HEK293 (cell line): ENCODE results near the gene LYSMD2.

Source experiments
- CTCF ChIA-PET: fragments of 350-600 bp; formaldehyde crosslinking; extraction: SDS; loops from one replicate; lab custom pipeline; 2021; ENCODE audit warnings: antibody characterized with exemption; lab: Yijun Ruan, JAX
- POLR2A ChIA-PET: fragments of 300-600 bp; formaldehyde crosslinking; extraction: SDS; loops from one replicate; lab custom pipeline; 2020; ENCODE audit warnings: antibody characterized with exemption, inconsistent platforms; lab: Yijun Ruan, JAX
- H3K27ac ChIP-seq: fragments of 200-500 bp; sonication (Bioruptor generic); 2 replicates; pipeline ENCODE4 v1.5.1; 2014; ENCODE audit warnings: low read depth, low read length, control low read depth, inconsistent platforms; ENCODE audit errors: extremely low read depth
- H3K36me3 ChIP-seq, 2 experiments: fragments of 200-500 bp in 1 of 2; sonication (Bioruptor generic) in 1 of 2; 1 replicate in 1 of 2; 2 replicates in 1 of 2; pipeline ENCODE4 v1.5.1; 2014 to 2017; ENCODE audit warnings: inconsistent platforms in 2 of 2, low read length in 2 of 2; ENCODE audit not compliant: control insufficient read depth in 2 of 2, insufficient read depth in 1 of 2
- H3K4me1 ChIP-seq: fragments of 200-500 bp; sonication (Bioruptor generic); 2 replicates; pipeline ENCODE4 v1.5.1; 2014; ENCODE audit warnings: mild to moderate bottlenecking, low read length, inconsistent platforms; ENCODE audit not compliant: control insufficient read depth, insufficient read depth
- H3K4me3 ChIP-seq: 2 replicates; pipeline ENCODE4 v1.5.1; 2011; ENCODE audit warnings: low read depth, mild to moderate bottlenecking, control low read depth, low read length, moderate library complexity
- H3K9me3 ChIP-seq: fragments of 200-500 bp; sonication (Bioruptor generic); 2 replicates; pipeline ENCODE4 v1.5.1; 2014; ENCODE audit warnings: low read depth, low read length, inconsistent platforms; ENCODE audit not compliant: control insufficient read depth, insufficient read depth
- BCL6B ChIP-seq: fragments of 450-650 bp; formaldehyde crosslinking; IDR thresholded peaks from 2 replicates; pipeline ENCODE4 v1.5.1; 2017; ENCODE audit warnings: missing biosample characterization, missing genetic modification characterization
- CTCF ChIP-seq: fragments of 450-650 bp; formaldehyde crosslinking; IDR thresholded peaks from 2 replicates; pipeline ENCODE4 v1.5.1; 2016; ENCODE audit warnings: missing biosample characterization, missing genetic modification characterization
- HOXD13 ChIP-seq: sonication (generic); formaldehyde crosslinking; IDR thresholded peaks from 2 replicates; pipeline ENCODE4 v1.8.0; 2022; ENCODE audit warnings: missing genetic modification reagents, borderline replicate concordance
- KLF1 ChIP-seq: fragments of 450-650 bp; formaldehyde crosslinking; IDR thresholded peaks from 2 replicates; pipeline ENCODE4 v1.5.1; 2016; ENCODE audit warnings: missing biosample characterization, missing genetic modification characterization
- KLF8 ChIP-seq: fragments of 450-650 bp; formaldehyde crosslinking; IDR thresholded peaks from 2 replicates; pipeline ENCODE4 v1.5.1; 2016; ENCODE audit warnings: missing biosample characterization, missing genetic modification characterization
- MZF1 ChIP-seq: fragments of 450-650 bp; formaldehyde crosslinking; IDR thresholded peaks from 2 replicates; pipeline ENCODE4 v1.5.1; 2017; ENCODE audit warnings: missing biosample characterization, missing genetic modification characterization, borderline replicate concordance
- OSR2 ChIP-seq: fragments of 450-650 bp; formaldehyde crosslinking; IDR thresholded peaks from 2 replicates; pipeline ENCODE4 v1.5.1; 2016; ENCODE audit warnings: missing biosample characterization, missing genetic modification characterization
- SALL2 ChIP-seq: fragments of 450-650 bp; formaldehyde crosslinking; IDR thresholded peaks from 2 replicates; pipeline ENCODE4 v1.5.0; 2017; ENCODE audit warnings: missing biosample characterization, mild to moderate bottlenecking, missing genetic modification characterization, borderline replicate concordance
- SCRT2 ChIP-seq: fragments of 450-650 bp; formaldehyde crosslinking; IDR thresholded peaks from 2 replicates; pipeline ENCODE4 v1.5.1; 2016; ENCODE audit warnings: missing biosample characterization, missing genetic modification characterization
- SP2 ChIP-seq: fragments of 450-650 bp; formaldehyde crosslinking; IDR thresholded peaks from 2 replicates; pipeline ENCODE4 v1.5.1; 2016; ENCODE audit warnings: missing biosample characterization, missing genetic modification characterization
- SP7 ChIP-seq: fragments of 450-650 bp; formaldehyde crosslinking; IDR thresholded peaks from 2 replicates; pipeline ENCODE4 v1.5.1; 2016; ENCODE audit warnings: missing biosample characterization, missing genetic modification characterization
- ZBTB20 ChIP-seq: fragments of 450-650 bp; formaldehyde crosslinking; IDR thresholded peaks from 2 replicates; pipeline ENCODE4 v1.5.1; 2016; ENCODE audit warnings: missing biosample characterization, missing genetic modification characterization
- ZBTB48 ChIP-seq: fragments of 450-650 bp; formaldehyde crosslinking; IDR thresholded peaks from 2 replicates; pipeline ENCODE4 v1.5.1; 2016; ENCODE audit warnings: missing biosample characterization, missing genetic modification characterization
- ZFHX2 ChIP-seq: fragments of 450-650 bp; formaldehyde crosslinking; conservative IDR thresholded peaks from 2 replicates; pipeline ENCODE4 v1.5.1; 2016; ENCODE audit warnings: missing biosample characterization, missing genetic modification characterization
- ZFP69B ChIP-seq: fragments of 450-650 bp; formaldehyde crosslinking; IDR thresholded peaks from 2 replicates; pipeline ENCODE4 v1.5.1; 2016; ENCODE audit warnings: missing biosample characterization, missing genetic modification characterization
- ZIC2 ChIP-seq: fragments of 450-650 bp; formaldehyde crosslinking; IDR thresholded peaks from 2 replicates; pipeline ENCODE4 v1.5.1; 2016; ENCODE audit warnings: missing biosample characterization, missing genetic modification characterization
- ZNF2 ChIP-seq: fragments of 450-650 bp; formaldehyde crosslinking; IDR thresholded peaks from 2 replicates; pipeline ENCODE4 v1.5.1; 2016; ENCODE audit warnings: missing biosample characterization, missing genetic modification characterization
- ZNF266 ChIP-seq: fragments of 450-650 bp; formaldehyde crosslinking; IDR thresholded peaks from 2 replicates; pipeline ENCODE4 v1.5.1; 2016; ENCODE audit warnings: missing biosample characterization, missing genetic modification characterization, low read depth
- ZNF274 ChIP-seq, 2 experiments: fragments of 200-500 bp in 1 of 2; fragments of 450-650 bp in 1 of 2; sonication (Bioruptor generic) in 1 of 2; formaldehyde crosslinking in 1 of 2; IDR thresholded peaks; 2 replicates each; pipeline versions ENCODE4 v1.5.1 to v1.6.1; 2014 to 2016; ENCODE audit warnings: borderline replicate concordance in 1 of 2, inconsistent platforms in 1 of 2, low read length in 1 of 2, missing biosample characterization in 1 of 2, missing genetic modification characterization in 1 of 2
- ZNF391 ChIP-seq: fragments of 450-650 bp; formaldehyde crosslinking; IDR thresholded peaks from 2 replicates; pipeline ENCODE4 v1.5.1; 2016; ENCODE audit warnings: low read depth, missing biosample characterization, missing genetic modification characterization, borderline replicate concordance
- ZNF433 ChIP-seq: fragments of 450-650 bp; formaldehyde crosslinking; IDR thresholded peaks from 2 replicates; pipeline ENCODE4 v1.5.1; 2016; ENCODE audit warnings: missing biosample characterization, missing genetic modification characterization, low read depth
- ZNF473 ChIP-seq: fragments of 450-650 bp; formaldehyde crosslinking; IDR thresholded peaks from 2 replicates; pipeline ENCODE4 v1.5.1; 2017; ENCODE audit warnings: missing biosample characterization, missing genetic modification characterization
- ZNF529 ChIP-seq: fragments of 450-650 bp; formaldehyde crosslinking; IDR thresholded peaks from 2 replicates; pipeline ENCODE4 v1.5.1; 2017; ENCODE audit warnings: missing genetic modification characterization, missing biosample characterization; ENCODE audit not compliant: insufficient replicate concordance
- ZNF549 ChIP-seq: fragments of 450-650 bp; IDR thresholded peaks from 2 replicates; pipeline ENCODE4 v1.5.1; 2018; ENCODE audit warnings: missing biosample characterization, missing genetic modification characterization, mild to moderate bottlenecking, inconsistent platforms, moderate library complexity
- ZNF558 ChIP-seq: fragments of 450-650 bp; formaldehyde crosslinking; IDR thresholded peaks from 2 replicates; pipeline ENCODE4 v1.5.1; 2016; ENCODE audit warnings: missing biosample characterization, missing genetic modification characterization
- ZNF580 ChIP-seq: fragments of 450-650 bp; formaldehyde crosslinking; IDR thresholded peaks from 2 replicates; pipeline ENCODE4 v1.5.1; 2016; ENCODE audit warnings: missing biosample characterization, missing genetic modification characterization
- ZNF600 ChIP-seq: fragments of 450-650 bp; formaldehyde crosslinking; IDR thresholded peaks from 2 replicates; pipeline ENCODE4 v1.5.1; 2016; ENCODE audit warnings: missing biosample characterization, missing genetic modification characterization
- ZNF610 ChIP-seq: fragments of 450-650 bp; formaldehyde crosslinking; IDR thresholded peaks from 2 replicates; pipeline ENCODE4 v1.5.1; 2016; ENCODE audit warnings: missing biosample characterization, missing genetic modification characterization, borderline replicate concordance
- ZNF677 ChIP-seq: fragments of 450-650 bp; IDR thresholded peaks from 2 replicates; pipeline ENCODE4 v1.5.0; 2018; ENCODE audit warnings: missing biosample characterization, mild to moderate bottlenecking, missing genetic modification characterization, moderate library complexity
- ZNF701 ChIP-seq: fragments of 450-650 bp; formaldehyde crosslinking; IDR thresholded peaks from 2 replicates; pipeline ENCODE4 v1.5.1; 2016; ENCODE audit warnings: missing biosample characterization, missing genetic modification characterization
- ZNF776 ChIP-seq: fragments of 450-650 bp; formaldehyde crosslinking; IDR thresholded peaks from 2 replicates; pipeline ENCODE4 v1.5.0; 2017; ENCODE audit warnings: missing biosample characterization, missing genetic modification characterization, borderline replicate concordance
- ZNF843 ChIP-seq: fragments of 450-650 bp; formaldehyde crosslinking; IDR thresholded peaks from 2 replicates; pipeline ENCODE4 v1.5.1; 2016; ENCODE audit warnings: missing biosample characterization, missing genetic modification characterization
- ZSCAN23 ChIP-seq: fragments of 450-650 bp; formaldehyde crosslinking; IDR thresholded peaks from 2 replicates; pipeline ENCODE4 v1.5.1; 2016; ENCODE audit warnings: missing biosample characterization, missing genetic modification characterization

Gene LYSMD2

GRCh38 chr15:51736751-51737521 lies 519 bp downstream of the LYSMD2 start:
- ChIA-PET CTCF (interaction anchor here (0.5 to 1.5 kb wide), 4 partner anchors 17 to 86 kb away, joined by 3 to 5 read pairs (median 4); no protein-coding TSS in a partner anchor), POLR2A (interaction anchor here (0.6 kb wide), 1 partner anchor 40 kb away, joined by 4 read pairs; no protein-coding TSS in a partner anchor)
- Histone ChIP-seq H3K9me3 (no peaks in the 10 kb centered on the region), H3K27ac (peak overlapping the region; percentile 63; the same call in 1 of the 2 replicates), H3K36me3 (no peaks in the 10 kb centered on the region), H3K4me3 (peak overlapping the region; percentile 48), H3K4me1 (no peaks in the 10 kb centered on the region)
- TF ChIP-seq ZNF529, result no peak
- TF ChIP-seq ZNF266 (tag by site-specific recombination), result no peak
- peak; percentile 44 for TF ChIP-seq SP2 (tag by site-specific recombination)
- TF ChIP-seq HOXD13 (CRISPR knock-in tag), result no peak
- TF ChIP-seq ZNF580, result no peak
- TF ChIP-seq KLF1 (tag by site-specific recombination), result no peak
- no peak for TF ChIP-seq BCL6B (tag by site-specific recombination)
- 0 out of 2 replicates have a peak, but pooled peaks have one; percentile 27 for TF ChIP-seq SP7
- TF ChIP-seq ZNF391 (tag by site-specific recombination), result no peak
- TF ChIP-seq ZFHX2 (tag by site-specific recombination), result no peak
- TF ChIP-seq KLF8 (tag by site-specific recombination), result no peak
- peak; percentile 29; the same call in 1 of the 2 replicates for TF ChIP-seq OSR2
- TF ChIP-seq ZIC2 (tag by site-specific recombination), result peak; percentile 55
- no peak for TF ChIP-seq ZFP69B (tag by site-specific recombination)
- TF ChIP-seq ZNF2 (tag by site-specific recombination), result no peak
- 0 out of 2 replicates have a peak, but pooled peaks have one; percentile 22 for TF ChIP-seq ZBTB48 (tag by site-specific recombination)
- peak; percentile 86 for TF ChIP-seq ZBTB20 (tag by site-specific recombination)
- no peak for TF ChIP-seq SALL2
- TF ChIP-seq ZNF558 (tag by site-specific recombination), result no peak
- 0 out of 2 replicates have a peak, but pooled peaks have one; percentile 42 for TF ChIP-seq ZNF600 (tag by site-specific recombination)
- no peak for TF ChIP-seq ZNF274 (IDR thresholded peaks at IDR 0.05; ENCODE audit: low read length)
- TF ChIP-seq ZNF274 (tag by site-specific recombination; IDR thresholded peaks at IDR 0.05; ENCODE audit: borderline replicate concordance), result no peak
- no peak for TF ChIP-seq ZNF549
- TF ChIP-seq ZNF473 (tag by site-specific recombination), result no peak
- TF ChIP-seq ZNF776 (tag by site-specific recombination), result no peak
- TF ChIP-seq ZNF701 (tag by site-specific recombination), result no peak
- peak; percentile 91 for TF ChIP-seq SCRT2 (tag by site-specific recombination)
- no peak for TF ChIP-seq ZNF433 (tag by site-specific recombination)
- no peak for TF ChIP-seq MZF1
- TF ChIP-seq ZNF610, result no peak
- TF ChIP-seq ZSCAN23 (tag by site-specific recombination), result no peak
- TF ChIP-seq ZNF677 (tag by site-specific recombination), result no peak
- peak; percentile 41; the same call in 1 of the 2 replicates for TF ChIP-seq CTCF (tag by site-specific recombination)
- no peak for TF ChIP-seq ZNF843
